Vagina (tissue), 2 donors: ENCODE results near the gene OR52E8.

Source experiments
- CTCF ChIP-seq, 3 experiments: fragments of 450-650 bp in 2 of 3; fragments of 200-600 bp in 1 of 3; sonication (generic) in 1 of 3; IDR thresholded peaks; one replicate each; pipeline ENCODE4 v1.5.1; 2017 to 2019; ENCODE audit warnings: antibody characterized with exemption in 3 of 3, mild to moderate bottlenecking in 2 of 3, moderate library complexity in 2 of 3
- POLR2A ChIP-seq, 2 donors: fragments of 450-650 bp; IDR thresholded peaks; one replicate each; pipeline ENCODE4 v1.6.1; 2017; ENCODE audit warnings: antibody characterized with exemption in 2 of 2, mild to moderate bottlenecking in 2 of 2, moderate library complexity in 2 of 2
- POLR2AphosphoS5 ChIP-seq, 2 donors: sonication (generic); formaldehyde crosslinking; IDR thresholded peaks; one replicate each; pipeline ENCODE4 v1.9.0; 2017; ENCODE audit warnings: antibody characterized with exemption in 2 of 2, mild to moderate bottlenecking in 2 of 2, low read depth in 1 of 2; ENCODE audit not compliant: insufficient read depth in 1 of 2

DNA sequence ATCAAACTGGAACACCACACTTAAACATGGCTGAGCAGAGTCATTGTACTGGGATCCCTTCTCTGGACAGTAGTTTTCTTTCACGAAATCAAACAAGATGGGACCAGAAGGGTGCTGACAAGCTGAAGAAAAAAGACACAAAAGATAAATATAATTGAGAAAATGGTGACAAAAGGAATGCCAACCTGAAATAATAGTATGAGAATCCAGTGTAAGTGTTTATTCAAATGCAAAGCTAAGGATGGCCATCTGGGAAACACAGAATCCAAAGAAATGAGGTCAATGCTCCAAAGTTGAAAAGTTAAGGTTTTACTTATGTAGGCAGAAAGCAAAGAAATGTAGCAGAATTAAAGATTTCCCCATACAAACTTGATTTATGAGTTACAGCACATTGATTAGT lies 30.2 kb upstream of the OR52E8 start:
- TF ChIP-seq CTCF (IDR thresholded peaks at IDR 0.05) (no peak), POLR2A (IDR thresholded peaks at IDR 0.05) (no peak), POLR2AphosphoS5 (IDR thresholded peaks at IDR 0.05; ENCODE audit: insufficient read depth in 1 of 2, low read depth in 1 of 2) (no peak)
